HEK293 (cell line): ENCODE data around the gene ARHGEF4.

Source experiments
- CTCF ChIA-PET: fragments of 350-600 bp; formaldehyde crosslinking; extraction: SDS; loops from one replicate; lab custom pipeline; 2021; ENCODE audit warnings: antibody characterized with exemption; lab: Yijun Ruan, JAX
- POLR2A ChIA-PET: fragments of 300-600 bp; formaldehyde crosslinking; extraction: SDS; loops from one replicate; lab custom pipeline; 2020; ENCODE audit warnings: antibody characterized with exemption, inconsistent platforms; lab: Yijun Ruan, JAX
- H3K27ac ChIP-seq: fragments of 200-500 bp; sonication (Bioruptor generic); 2 replicates; pipeline ENCODE4 v1.5.1; 2014; ENCODE audit warnings: low read depth, low read length, control low read depth, inconsistent platforms; ENCODE audit errors: extremely low read depth
- H3K36me3 ChIP-seq, 2 experiments: fragments of 200-500 bp in 1 of 2; sonication (Bioruptor generic) in 1 of 2; 1 replicate in 1 of 2; 2 replicates in 1 of 2; pipeline ENCODE4 v1.5.1; 2014 to 2017; ENCODE audit warnings: inconsistent platforms in 2 of 2, low read length in 2 of 2; ENCODE audit not compliant: control insufficient read depth in 2 of 2, insufficient read depth in 1 of 2
- H3K4me1 ChIP-seq: fragments of 200-500 bp; sonication (Bioruptor generic); 2 replicates; pipeline ENCODE4 v1.5.1; 2014; ENCODE audit warnings: mild to moderate bottlenecking, low read length, inconsistent platforms; ENCODE audit not compliant: control insufficient read depth, insufficient read depth
- H3K4me3 ChIP-seq: 2 replicates; pipeline ENCODE4 v1.5.1; 2011; ENCODE audit warnings: low read depth, mild to moderate bottlenecking, control low read depth, low read length, moderate library complexity
- H3K9me3 ChIP-seq: fragments of 200-500 bp; sonication (Bioruptor generic); 2 replicates; pipeline ENCODE4 v1.5.1; 2014; ENCODE audit warnings: low read depth, low read length, inconsistent platforms; ENCODE audit not compliant: control insufficient read depth, insufficient read depth
- AEBP2 ChIP-seq: fragments of 450-650 bp; formaldehyde crosslinking; IDR thresholded peaks from 2 replicates; pipeline ENCODE4 v1.5.1; 2016; ENCODE audit warnings: missing biosample characterization, missing genetic modification characterization, borderline replicate concordance
- GFI1B ChIP-seq: fragments of 450-650 bp; formaldehyde crosslinking; IDR thresholded peaks from 2 replicates; pipeline ENCODE4 v1.5.1; 2016; ENCODE audit warnings: missing biosample characterization, missing genetic modification characterization
- GLI4 ChIP-seq: fragments of 450-650 bp; formaldehyde crosslinking; IDR thresholded peaks from 2 replicates; pipeline ENCODE4 v1.5.1; 2016; ENCODE audit warnings: missing biosample characterization, missing genetic modification characterization
- KLF16 ChIP-seq: fragments of 450-650 bp; formaldehyde crosslinking; IDR thresholded peaks from 2 replicates; pipeline ENCODE4 v1.5.1; 2017; ENCODE audit warnings: missing biosample characterization, missing genetic modification characterization
- OSR2 ChIP-seq: fragments of 450-650 bp; formaldehyde crosslinking; IDR thresholded peaks from 2 replicates; pipeline ENCODE4 v1.5.1; 2016; ENCODE audit warnings: missing biosample characterization, missing genetic modification characterization
- ZBTB20 ChIP-seq: fragments of 450-650 bp; formaldehyde crosslinking; IDR thresholded peaks from 2 replicates; pipeline ENCODE4 v1.5.1; 2016; ENCODE audit warnings: missing biosample characterization, missing genetic modification characterization
- ZBTB26 ChIP-seq: fragments of 450-650 bp; formaldehyde crosslinking; optimal IDR thresholded peaks from 2 replicates; pipeline ENCODE3; 2016; ENCODE audit warnings: missing biosample characterization, mild to moderate bottlenecking, missing genetic modification characterization
- ZBTB44 ChIP-seq: fragments of 450-650 bp; IDR thresholded peaks from 2 replicates; pipeline ENCODE4 v1.5.1; 2018; ENCODE audit warnings: missing biosample characterization, mild to moderate bottlenecking, missing genetic modification characterization
- ZBTB49 ChIP-seq: fragments of 450-650 bp; formaldehyde crosslinking; IDR thresholded peaks from 2 replicates; pipeline ENCODE4 v1.5.1; 2016; ENCODE audit warnings: missing biosample characterization, missing genetic modification characterization, low read depth
- ZFP41 ChIP-seq: fragments of 450-650 bp; formaldehyde crosslinking; IDR thresholded peaks from 2 replicates; pipeline ENCODE4 v1.5.1; 2016; ENCODE audit warnings: missing biosample characterization, missing genetic modification characterization, borderline replicate concordance
- ZNF19 ChIP-seq: fragments of 450-650 bp; formaldehyde crosslinking; IDR thresholded peaks from 2 replicates; pipeline ENCODE4; 2016; ENCODE audit warnings: missing biosample characterization, missing genetic modification characterization, low read depth
- ZNF24 ChIP-seq: fragments of 450-650 bp; formaldehyde crosslinking; IDR thresholded peaks from 2 replicates; pipeline ENCODE4 v1.5.1; 2016; ENCODE audit warnings: missing biosample characterization, missing genetic modification characterization
- ZNF274 ChIP-seq, 2 experiments: fragments of 200-500 bp in 1 of 2; fragments of 450-650 bp in 1 of 2; sonication (Bioruptor generic) in 1 of 2; formaldehyde crosslinking in 1 of 2; IDR thresholded peaks; 2 replicates each; pipeline versions ENCODE4 v1.5.1 to v1.6.1; 2014 to 2016; ENCODE audit warnings: borderline replicate concordance in 1 of 2, inconsistent platforms in 1 of 2, low read length in 1 of 2, missing biosample characterization in 1 of 2, missing genetic modification characterization in 1 of 2
- ZNF292 ChIP-seq: fragments of 450-650 bp; formaldehyde crosslinking; IDR thresholded peaks from 2 replicates; pipeline ENCODE4 v1.5.1; 2016; ENCODE audit warnings: low read depth, missing biosample characterization, missing genetic modification characterization, borderline replicate concordance
- ZNF362 ChIP-seq: fragments of 450-650 bp; formaldehyde crosslinking; IDR thresholded peaks from 2 replicates; pipeline ENCODE4 v1.5.1; 2016; ENCODE audit warnings: missing biosample characterization, missing genetic modification characterization
- ZNF366 ChIP-seq: fragments of 450-650 bp; formaldehyde crosslinking; conservative IDR thresholded peaks from 2 replicates; pipeline ENCODE4 v1.5.1; 2016; ENCODE audit warnings: missing biosample characterization, missing genetic modification characterization
- ZNF423 ChIP-seq: fragments of 450-650 bp; formaldehyde crosslinking; IDR thresholded peaks from 2 replicates; pipeline ENCODE4 v1.5.1; 2016; ENCODE audit warnings: missing biosample characterization, missing genetic modification characterization
- ZNF426 ChIP-seq: fragments of 450-650 bp; formaldehyde crosslinking; IDR thresholded peaks from 2 replicates; pipeline ENCODE4 v1.5.1; 2017; ENCODE audit warnings: missing biosample characterization, missing genetic modification characterization, mild to moderate bottlenecking, inconsistent platforms, moderate library complexity
- ZNF571 ChIP-seq: fragments of 450-650 bp; formaldehyde crosslinking; IDR thresholded peaks from 2 replicates; pipeline ENCODE4 v1.5.0; 2017; ENCODE audit warnings: missing biosample characterization, missing genetic modification characterization
- ZNF600 ChIP-seq: fragments of 450-650 bp; formaldehyde crosslinking; IDR thresholded peaks from 2 replicates; pipeline ENCODE4 v1.5.1; 2016; ENCODE audit warnings: missing biosample characterization, missing genetic modification characterization
- ZNF621 ChIP-seq: fragments of 450-650 bp; formaldehyde crosslinking; IDR thresholded peaks from 2 replicates; pipeline ENCODE4 v1.5.1; 2017; ENCODE audit warnings: missing biosample characterization, missing genetic modification characterization
- ZNF623 ChIP-seq: fragments of 450-650 bp; formaldehyde crosslinking; IDR thresholded peaks from 2 replicates; pipeline ENCODE4 v1.5.1; 2016; ENCODE audit warnings: missing biosample characterization, missing genetic modification characterization
- ZNF654 ChIP-seq: fragments of 450-650 bp; formaldehyde crosslinking; IDR thresholded peaks from 2 replicates; pipeline ENCODE4 v1.5.1; 2016; ENCODE audit warnings: low read depth, missing biosample characterization, missing genetic modification characterization
- ZNF843 ChIP-seq: fragments of 450-650 bp; formaldehyde crosslinking; IDR thresholded peaks from 2 replicates; pipeline ENCODE4 v1.5.1; 2016; ENCODE audit warnings: missing biosample characterization, missing genetic modification characterization
- ZSCAN5A ChIP-seq: fragments of 450-650 bp; formaldehyde crosslinking; IDR thresholded peaks from 2 replicates; pipeline ENCODE4 v1.5.1; 2016; ENCODE audit warnings: missing biosample characterization, missing genetic modification characterization

ARHGEF4 gene

GRCh38 chr2:130918393-130918792 lies 81.7 kb downstream of the ARHGEF4 start:
- Histone ChIP-seq H3K27ac (no peak overlapping the region), H3K4me1 (no peaks in the 10 kb centered on the region), H3K36me3 (no peaks in the 10 kb centered on the region), H3K4me3 (no peak overlapping the region), H3K9me3 (no peaks in the 10 kb centered on the region)
- ChIA-PET CTCF (interaction anchor here (0.6 to 1.2 kb wide), 2 partner anchors 113 to 121 kb away, joined by 3 to 6 read pairs; no protein-coding TSS in a partner anchor), POLR2A (no interaction called here)
- no peak for TF ChIP-seq ZNF426
- TF ChIP-seq GFI1B (tag by site-specific recombination) = no peak
- TF ChIP-seq ZSCAN5A = no peak
- no peak for TF ChIP-seq OSR2 (tag by site-specific recombination)
- no peak for TF ChIP-seq ZBTB49 (tag by site-specific recombination)
- no peak for TF ChIP-seq KLF16
- TF ChIP-seq ZNF621 (tag by site-specific recombination) = no peak
- no peak for TF ChIP-seq ZNF423 (tag by site-specific recombination)

GRCh38 chr2:130920415-130921163 lies 83.9 kb downstream of the ARHGEF4 start:
- no peak overlapping the region for H3K4me3 ChIP-seq
- no peaks in the 10 kb centered on the region for H3K4me1 ChIP-seq
- CTCF ChIA-PET = interaction anchor here (0.7 to 1.5 kb wide), 16 partner anchors 8 to 135 kb away, joined by 3 to 10 read pairs (median 3); no protein-coding TSS in a partner anchor
- POLR2A ChIA-PET = no interaction called here
- H3K9me3 ChIP-seq = no peaks in the 10 kb centered on the region
- H3K36me3 ChIP-seq = no peaks in the 10 kb centered on the region
- H3K27ac ChIP-seq = no peak overlapping the region
- TF ChIP-seq ZNF24 (tag by site-specific recombination) = no peak
- 0 out of 2 replicates have a peak, but pooled peaks have one; percentile 43 for TF ChIP-seq ZNF600 (tag by site-specific recombination)
- no peak for TF ChIP-seq GLI4 (tag by site-specific recombination)
- peak; percentile 69 for TF ChIP-seq ZNF654 (tag by site-specific recombination)
- TF ChIP-seq ZNF362 = no peak
- no peak for TF ChIP-seq ZNF843 (tag by site-specific recombination)
- no peak for TF ChIP-seq ZNF623 (tag by site-specific recombination)
- no peak for TF ChIP-seq ZNF292 (tag by site-specific recombination)
- TF ChIP-seq ZNF19 (tag by site-specific recombination) = no peak
- no peak for TF ChIP-seq AEBP2
- no peak for TF ChIP-seq ZBTB20 (tag by site-specific recombination)
- TF ChIP-seq ZNF274 (IDR thresholded peaks at IDR 0.05; ENCODE audit: low read length) = no peak
- TF ChIP-seq ZNF274 (tag by site-specific recombination; IDR thresholded peaks at IDR 0.05; ENCODE audit: borderline replicate concordance) = no peak
- no peak for TF ChIP-seq ZNF571
- no peak for TF ChIP-seq ZBTB26 (tag by site-specific recombination)
- no peak for TF ChIP-seq ZNF366 (tag by site-specific recombination)
- no peak for TF ChIP-seq ZBTB44 (tag by site-specific recombination)
- no peak for TF ChIP-seq ZFP41 (tag by site-specific recombination)
